ENCODE results near the gene DDI1. TPM values are rescaled to one million over a fixed set of nuclear protein-coding genes. Genes with fewer than 3 reads are reported as not detected.

Gene DDI1
- total and polyA plus RNA-seq, 2 of the 13 experiments (the other 11 are each of a cell fraction or from before 2014, with no cell fraction given), result not detected

DNA sequence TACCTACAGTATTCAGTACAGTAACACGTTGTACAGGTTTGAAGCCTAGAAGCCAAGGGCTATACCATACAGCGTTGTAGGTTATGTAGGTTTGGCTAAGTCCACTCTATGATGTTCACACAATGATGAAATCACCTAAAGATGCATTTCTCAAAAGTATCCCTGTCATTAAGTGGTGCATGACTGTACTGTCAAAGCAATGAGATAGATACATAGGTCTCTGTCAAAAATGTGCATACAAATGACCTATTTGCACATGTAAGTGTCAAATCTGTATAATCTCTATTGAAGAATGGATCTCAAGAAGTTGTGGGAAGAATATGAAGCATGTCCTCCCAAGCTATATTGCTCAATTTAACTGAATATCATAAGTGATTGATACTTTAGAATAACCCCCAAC lies 11.9 kb upstream of the DDI1 start:
- DNase-seq (ENCODE audit: low spot score) (no peak), FAIRE-seq (no peak), ATAC-seq (no peak)
- no peak overlapping the region for H3K4me2 ChIP-seq (ENCODE audit: low read depth, low read length)
- ChIA-PET CTCF (ENCODE audit: low intra/inter-chr PET ratio, low total read pairs) (no interaction called here), POLR2A (no interaction called here)
- intact Hi-C loops (cut with micrococcal nuclease; ENCODE audit: unreplicated experiment), result no loop called here
- H3K4me1 ChIP-seq (ENCODE audit: insufficient read depth, low read length), result no peaks in the 10 kb centered on the region
- no peak overlapping the region for H3K27ac ChIP-seq (ENCODE audit: extremely low read length, insufficient read depth, low read length)
- H4K20me1 ChIP-seq (ENCODE audit: insufficient read depth, low read length), result no peaks in the 10 kb centered on the region
- no peaks in the 10 kb centered on the region for H3K36me3 ChIP-seq (replicated peaks in 1 of 2; ENCODE audit: control insufficient read depth in 1 of 2, insufficient read depth in 2 of 2, low read length in 2 of 2)
- no peaks in the 10 kb centered on the region for H3K79me2 ChIP-seq (ENCODE audit: insufficient read depth, low read length)
- H3K27me3 ChIP-seq (ENCODE audit: control insufficient read depth in 1 of 2, insufficient read depth in 2 of 2, low read length in 2 of 2), result no peaks in the 10 kb centered on the region
- no peak overlapping the region for H3K9ac ChIP-seq (ENCODE audit: insufficient read depth, low read depth, low read length)
- 10% methylated on average over 2 of the region's 2 CpGs for WGBS (ENCODE audit: low lambda C conversion rate)
- H3K4me3 ChIP-seq (replicated peaks in 1 of 3; ENCODE audit: insufficient read depth in 1 of 3, low read depth in 2 of 3, low read length in 3 of 3), result no peak overlapping the region
- in situ Hi-C loops (cut with HindIII; ENCODE audit: extremely low pct_ligation_motif_present, low pct_unique_long_range_greater_than_20kb), result no loop called here
- no peak overlapping the region for H2AFZ ChIP-seq (ENCODE audit: low read length)
- no peaks in the 10 kb centered on the region for H3K9me3 ChIP-seq (ENCODE audit: low read length)
- no TSS peak for BruUV-seq (replicated peaks)
- no peak for TF ChIP-seq KDM5A (IDR thresholded peaks at IDR 0.05; ENCODE audit: borderline replicate concordance, low read length)
- no peak for TF ChIP-seq ZNF34 (CRISPR knock-in tag; IDR thresholded peaks at IDR 0.05; ENCODE audit: borderline replicate concordance)
- TF ChIP-seq, protein P1, sequence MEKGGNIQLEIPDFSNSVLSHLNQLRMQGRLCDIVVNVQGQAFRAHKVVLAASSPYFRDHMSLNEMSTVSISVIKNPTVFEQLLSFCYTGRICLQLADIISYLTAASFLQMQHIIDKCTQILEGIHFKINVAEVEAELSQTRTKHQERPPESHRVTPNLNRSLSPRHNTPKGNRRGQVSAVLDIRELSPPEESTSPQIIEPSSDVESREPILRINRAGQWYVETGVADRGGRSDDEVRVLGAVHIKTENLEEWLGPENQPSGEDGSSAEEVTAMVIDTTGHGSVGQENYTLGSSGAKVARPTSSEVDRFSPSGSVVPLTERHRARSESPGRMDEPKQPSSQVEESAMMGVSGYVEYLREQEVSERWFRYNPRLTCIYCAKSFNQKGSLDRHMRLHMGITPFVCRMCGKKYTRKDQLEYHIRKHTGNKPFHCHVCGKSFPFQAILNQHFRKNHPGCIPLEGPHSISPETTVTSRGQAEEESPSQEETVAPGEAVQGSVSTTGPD (CRISPR knock-in tag; IDR thresholded peaks at IDR 0.05), result no peak
- TF ChIP-seq, protein P2, sequence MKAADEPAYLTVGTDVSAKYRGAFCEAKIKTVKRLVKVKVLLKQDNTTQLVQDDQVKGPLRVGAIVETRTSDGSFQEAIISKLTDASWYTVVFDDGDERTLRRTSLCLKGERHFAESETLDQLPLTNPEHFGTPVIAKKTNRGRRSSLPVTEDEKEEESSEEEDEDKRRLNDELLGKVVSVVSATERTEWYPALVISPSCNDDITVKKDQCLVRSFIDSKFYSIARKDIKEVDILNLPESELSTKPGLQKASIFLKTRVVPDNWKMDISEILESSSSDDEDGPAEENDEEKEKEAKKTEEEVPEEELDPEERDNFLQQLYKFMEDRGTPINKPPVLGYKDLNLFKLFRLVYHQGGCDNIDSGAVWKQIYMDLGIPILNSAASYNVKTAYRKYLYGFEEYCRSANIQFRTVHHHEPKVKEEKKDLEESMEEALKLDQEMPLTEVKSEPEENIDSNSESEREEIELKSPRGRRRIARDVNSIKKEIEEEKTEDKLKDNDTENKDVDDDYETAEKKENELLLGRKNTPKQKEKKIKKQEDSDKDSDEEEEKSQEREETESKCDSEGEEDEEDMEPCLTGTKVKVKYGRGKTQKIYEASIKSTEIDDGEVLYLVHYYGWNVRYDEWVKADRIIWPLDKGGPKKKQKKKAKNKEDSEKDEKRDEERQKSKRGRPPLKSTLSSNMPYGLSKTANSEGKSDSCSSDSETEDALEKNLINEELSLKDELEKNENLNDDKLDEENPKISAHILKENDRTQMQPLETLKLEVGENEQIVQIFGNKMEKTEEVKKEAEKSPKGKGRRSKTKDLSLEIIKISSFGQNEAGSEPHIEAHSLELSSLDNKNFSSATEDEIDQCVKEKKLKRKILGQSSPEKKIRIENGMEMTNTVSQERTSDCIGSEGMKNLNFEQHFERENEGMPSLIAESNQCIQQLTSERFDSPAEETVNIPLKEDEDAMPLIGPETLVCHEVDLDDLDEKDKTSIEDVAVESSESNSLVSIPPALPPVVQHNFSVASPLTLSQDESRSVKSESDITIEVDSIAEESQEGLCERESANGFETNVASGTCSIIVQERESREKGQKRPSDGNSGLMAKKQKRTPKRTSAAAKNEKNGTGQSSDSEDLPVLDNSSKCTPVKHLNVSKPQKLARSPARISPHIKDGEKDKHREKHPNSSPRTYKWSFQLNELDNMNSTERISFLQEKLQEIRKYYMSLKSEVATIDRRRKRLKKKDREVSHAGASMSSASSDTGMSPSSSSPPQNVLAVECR (CRISPR knock-in tag; IDR thresholded peaks at IDR 0.05; ENCODE audit: borderline replicate concordance), result no peak
- TF ChIP-seq, protein P3, sequence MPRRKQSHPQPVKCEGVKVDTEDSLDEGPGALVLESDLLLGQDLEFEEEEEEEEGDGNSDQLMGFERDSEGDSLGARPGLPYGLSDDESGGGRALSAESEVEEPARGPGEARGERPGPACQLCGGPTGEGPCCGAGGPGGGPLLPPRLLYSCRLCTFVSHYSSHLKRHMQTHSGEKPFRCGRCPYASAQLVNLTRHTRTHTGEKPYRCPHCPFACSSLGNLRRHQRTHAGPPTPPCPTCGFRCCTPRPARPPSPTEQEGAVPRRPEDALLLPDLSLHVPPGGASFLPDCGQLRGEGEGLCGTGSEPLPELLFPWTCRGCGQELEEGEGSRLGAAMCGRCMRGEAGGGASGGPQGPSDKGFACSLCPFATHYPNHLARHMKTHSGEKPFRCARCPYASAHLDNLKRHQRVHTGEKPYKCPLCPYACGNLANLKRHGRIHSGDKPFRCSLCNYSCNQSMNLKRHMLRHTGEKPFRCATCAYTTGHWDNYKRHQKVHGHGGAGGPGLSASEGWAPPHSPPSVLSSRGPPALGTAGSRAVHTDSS (CRISPR knock-in tag; conservative IDR thresholded peaks at IDR 0.05), result no peak
- TF ChIP-seq NR1H2 (CRISPR knock-in tag; IDR thresholded peaks at IDR 0.05; ENCODE audit: borderline replicate concordance, low read depth), result no peak
- TF ChIP-seq ZFP36L2 (CRISPR knock-in tag; IDR thresholded peaks at IDR 0.05), result no peak
- no peak for TF ChIP-seq ZNF326 (CRISPR knock-in tag; IDR thresholded peaks at IDR 0.05; ENCODE audit: borderline replicate concordance)
- no peak for TF ChIP-seq ZMYM2 (CRISPR knock-in tag; IDR thresholded peaks at IDR 0.05)
- TF ChIP-seq, protein P4, sequence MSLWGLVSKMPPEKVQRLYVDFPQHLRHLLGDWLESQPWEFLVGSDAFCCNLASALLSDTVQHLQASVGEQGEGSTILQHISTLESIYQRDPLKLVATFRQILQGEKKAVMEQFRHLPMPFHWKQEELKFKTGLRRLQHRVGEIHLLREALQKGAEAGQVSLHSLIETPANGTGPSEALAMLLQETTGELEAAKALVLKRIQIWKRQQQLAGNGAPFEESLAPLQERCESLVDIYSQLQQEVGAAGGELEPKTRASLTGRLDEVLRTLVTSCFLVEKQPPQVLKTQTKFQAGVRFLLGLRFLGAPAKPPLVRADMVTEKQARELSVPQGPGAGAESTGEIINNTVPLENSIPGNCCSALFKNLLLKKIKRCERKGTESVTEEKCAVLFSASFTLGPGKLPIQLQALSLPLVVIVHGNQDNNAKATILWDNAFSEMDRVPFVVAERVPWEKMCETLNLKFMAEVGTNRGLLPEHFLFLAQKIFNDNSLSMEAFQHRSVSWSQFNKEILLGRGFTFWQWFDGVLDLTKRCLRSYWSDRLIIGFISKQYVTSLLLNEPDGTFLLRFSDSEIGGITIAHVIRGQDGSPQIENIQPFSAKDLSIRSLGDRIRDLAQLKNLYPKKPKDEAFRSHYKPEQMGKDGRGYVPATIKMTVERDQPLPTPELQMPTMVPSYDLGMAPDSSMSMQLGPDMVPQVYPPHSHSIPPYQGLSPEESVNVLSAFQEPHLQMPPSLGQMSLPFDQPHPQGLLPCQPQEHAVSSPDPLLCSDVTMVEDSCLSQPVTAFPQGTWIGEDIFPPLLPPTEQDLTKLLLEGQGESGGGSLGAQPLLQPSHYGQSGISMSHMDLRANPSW (CRISPR knock-in tag; IDR thresholded peaks at IDR 0.05; ENCODE audit: borderline replicate concordance), result no peak
- TF ChIP-seq, protein P5, sequence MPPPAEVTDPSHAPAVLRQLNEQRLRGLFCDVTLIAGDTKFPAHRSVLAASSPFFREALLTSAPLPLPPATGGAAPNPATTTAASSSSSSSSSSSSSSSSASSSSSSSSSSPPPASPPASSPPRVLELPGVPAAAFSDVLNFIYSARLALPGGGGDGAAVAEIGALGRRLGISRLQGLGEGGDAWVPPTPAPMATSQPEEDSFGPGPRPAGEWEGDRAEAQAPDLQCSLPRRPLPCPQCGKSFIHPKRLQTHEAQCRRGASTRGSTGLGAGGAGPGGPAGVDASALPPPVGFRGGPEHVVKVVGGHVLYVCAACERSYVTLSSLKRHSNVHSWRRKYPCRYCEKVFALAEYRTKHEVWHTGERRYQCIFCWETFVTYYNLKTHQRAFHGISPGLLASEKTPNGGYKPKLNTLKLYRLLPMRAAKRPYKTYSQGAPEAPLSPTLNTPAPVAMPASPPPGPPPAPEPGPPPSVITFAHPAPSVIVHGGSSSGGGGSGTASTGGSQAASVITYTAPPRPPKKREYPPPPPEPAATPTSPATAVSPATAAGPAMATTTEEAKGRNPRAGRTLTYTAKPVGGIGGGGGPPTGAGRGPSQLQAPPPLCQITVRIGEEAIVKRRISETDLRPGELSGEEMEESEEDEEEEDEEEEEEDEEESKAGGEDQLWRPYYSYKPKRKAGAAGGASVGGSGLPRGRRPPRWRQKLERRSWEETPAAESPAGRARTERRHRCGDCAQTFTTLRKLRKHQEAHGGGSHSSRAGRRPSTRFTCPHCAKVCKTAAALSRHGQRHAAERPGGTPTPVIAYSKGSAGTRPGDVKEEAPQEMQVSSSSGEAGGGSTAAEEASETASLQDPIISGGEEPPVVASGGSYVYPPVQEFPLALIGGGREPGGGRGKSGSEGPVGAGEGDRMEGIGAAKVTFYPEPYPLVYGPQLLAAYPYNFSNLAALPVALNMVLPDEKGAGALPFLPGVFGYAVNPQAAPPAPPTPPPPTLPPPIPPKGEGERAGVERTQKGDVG (CRISPR knock-in tag; IDR thresholded peaks at IDR 0.05; ENCODE audit: borderline replicate concordance), result no peak
